Measurements from ENCODE around the gene PRCC. TPM values are rescaled to one million over a fixed set of nuclear protein-coding genes. Genes with fewer than 3 reads are reported as not detected.
"Not testable (repeated sequence)": the region's sequence is repeated elsewhere in the genome, so short reads cannot be mapped to it uniquely, and the experiment has no call there.

The PRCC gene
- total RNA-seq, 6 experiments from 2014 or later = 67.0 to 79.3 (median 71.5) TPM

- peak overlapping the region; percentile 96 for H3K27ac Mint-ChIP-seq
- peak overlapping the region; percentile 98 for H3K4me3 Mint-ChIP-seq
- DNase-seq = peak; percentile 53
- H3K36me3 Mint-ChIP-seq (ENCODE audit: low read depth) = peaks cover 17% of the 10 kb centered on the region
- TF ChIP-seq CTCF (IDR thresholded peaks at IDR 0.05) = no peak
- H3K4me1 Mint-ChIP-seq (ENCODE audit: low read depth) = peaks cover 38% of the 10 kb centered on the region
- H3K27me3 Mint-ChIP-seq (ENCODE audit: insufficient read depth) = no peaks in the 10 kb centered on the region
- H3K9me3 Mint-ChIP-seq = no peaks in the 10 kb centered on the region
These were observed 14.4 kb upstream of the PRCC start for GRCh38 chr1:156752843-156753482.

GRCh38 chr1:156754219-156754618, 13.1 kb upstream of the PRCC start:
- Mint-ChIP-seq H3K9me3 (no peaks in the 10 kb centered on the region), H3K36me3 (ENCODE audit: low read depth) (peaks cover 15% of the 10 kb centered on the region), H3K27ac (no peak overlapping the region), H3K4me3 (no peak overlapping the region), H3K4me1 (ENCODE audit: low read depth) (peaks cover 32% of the 10 kb centered on the region), H3K27me3 (ENCODE audit: insufficient read depth) (no peaks in the 10 kb centered on the region)
- no peak for DNase-seq
- TF ChIP-seq CTCF (IDR thresholded peaks at IDR 0.05) = no peak

GRCh38 chr1:156755527-156755950, 11.8 kb upstream of the PRCC start:
- no peaks in the 10 kb centered on the region for H3K27me3 Mint-ChIP-seq (ENCODE audit: insufficient read depth)
- H3K27ac Mint-ChIP-seq = no peak overlapping the region

GRCh38 chr1:156756355-156756754, 11.0 kb upstream of the PRCC start:
- no peak overlapping the region for H3K27ac Mint-ChIP-seq
- H3K4me1 Mint-ChIP-seq (ENCODE audit: low read depth) = peaks cover 20% of the 10 kb centered on the region
- no peaks in the 10 kb centered on the region for H3K9me3 Mint-ChIP-seq
- TF ChIP-seq CTCF (IDR thresholded peaks at IDR 0.05) = no peak
- DNase-seq = no peak
- no peak overlapping the region for H3K4me3 Mint-ChIP-seq
- H3K27me3 Mint-ChIP-seq (ENCODE audit: insufficient read depth) = no peaks in the 10 kb centered on the region
- H3K36me3 Mint-ChIP-seq (ENCODE audit: low read depth) = no peaks in the 10 kb centered on the region

More at GRCh38 chr1:156755527-156755950, 11.8 kb upstream of the PRCC start:
- Mint-ChIP-seq H3K4me3 (no peak overlapping the region), H3K4me1 (ENCODE audit: low read depth) (peaks cover 20% of the 10 kb centered on the region), H3K36me3 (ENCODE audit: low read depth) (peaks cover 2% of the 10 kb centered on the region; the same call in 1 of the 2 replicates), H3K9me3 (no peaks in the 10 kb centered on the region)
- no peak for TF ChIP-seq CTCF (IDR thresholded peaks at IDR 0.05)
- DNase-seq = no peak

- peaks cover 12% of the 10 kb centered on the region for H3K4me1 Mint-ChIP-seq (ENCODE audit: low read depth)
- H3K36me3 Mint-ChIP-seq (ENCODE audit: low read depth); H3K9me3 Mint-ChIP-seq; H3K27ac Mint-ChIP-seq; H3K27me3 Mint-ChIP-seq (ENCODE audit: insufficient read depth); H3K4me3 Mint-ChIP-seq; DNase-seq: not testable (repeated sequence)
These were observed 9.6 kb upstream of the PRCC start for GRCh38 chr1:156757572-156758253.

GRCh38 chr1:156760092-156760795, 7.1 kb upstream of the PRCC start:
- no peak for TF ChIP-seq CTCF (IDR thresholded peaks at IDR 0.05)
- Mint-ChIP-seq H3K9me3 (no peaks in the 10 kb centered on the region), H3K4me1 (ENCODE audit: low read depth) (peaks cover 6% of the 10 kb centered on the region; the same call in 1 of the 2 replicates), H3K4me3 (no peak overlapping the region), H3K36me3 (ENCODE audit: low read depth) (no peaks in the 10 kb centered on the region), H3K27ac (no peak overlapping the region), H3K27me3 (ENCODE audit: insufficient read depth) (no peaks in the 10 kb centered on the region)
- no peak for DNase-seq

All from HFFc6 (cell line).